ENCODE results near the gene TMEM203. TPM values are rescaled to one million over a fixed set of nuclear protein-coding genes. Genes with fewer than 3 reads are reported as not detected.

Gene TMEM203
- total RNA-seq, 1 experiment from 2014 or later: 57.6 TPM

DNA sequence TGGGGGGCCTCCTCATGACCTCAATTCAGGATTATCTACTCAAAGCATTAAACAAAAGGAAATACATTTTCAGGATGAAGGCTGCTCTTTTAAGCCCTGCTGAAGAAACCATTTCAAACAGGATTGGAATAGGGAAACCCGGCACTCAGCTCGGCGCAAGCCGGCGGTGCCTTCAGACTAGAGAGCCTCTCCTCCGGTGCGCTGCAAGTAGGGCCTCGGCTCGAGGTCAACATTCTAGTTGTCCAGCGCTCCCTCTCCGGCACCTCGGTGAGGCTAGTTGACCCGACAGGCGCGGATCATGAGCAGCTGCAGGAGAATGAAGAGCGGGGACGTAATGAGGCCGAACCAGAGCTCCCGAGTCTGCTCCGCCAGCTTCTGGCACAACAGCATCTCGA is 720 bp downstream of the TMEM203 start:
- DNase-seq (ENCODE audit: low read depth): no peak
- in situ Hi-C loops (cut with HindIII; ENCODE audit: low pct_unique_long_range_greater_than_20kb, low sequenced_read_pairs): no loop called here

DNA sequence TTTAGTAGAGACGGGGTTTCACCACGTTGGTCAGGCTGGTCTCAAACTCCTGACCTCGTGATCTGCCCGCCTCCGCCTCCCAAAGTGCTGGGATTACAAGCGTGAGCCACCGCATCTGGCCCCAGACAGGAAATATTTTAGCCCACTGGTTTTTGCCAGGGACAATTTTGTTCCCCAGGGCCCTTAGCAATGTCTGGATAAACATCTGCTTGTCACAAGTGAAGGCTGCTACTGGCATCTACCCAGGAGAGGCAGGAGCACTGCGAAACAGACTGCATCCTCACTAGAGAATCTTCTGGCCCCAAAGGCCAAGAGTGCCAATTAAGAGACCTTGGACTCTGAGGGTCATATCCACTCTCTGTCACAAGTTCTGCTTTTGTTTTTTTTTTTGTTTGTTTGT is 2.5 kb downstream of the TMEM203 start:
- no peak for DNase-seq (ENCODE audit: low read depth)
- in situ Hi-C loops (cut with HindIII; ENCODE audit: low pct_unique_long_range_greater_than_20kb, low sequenced_read_pairs): no loop called here

DNA sequence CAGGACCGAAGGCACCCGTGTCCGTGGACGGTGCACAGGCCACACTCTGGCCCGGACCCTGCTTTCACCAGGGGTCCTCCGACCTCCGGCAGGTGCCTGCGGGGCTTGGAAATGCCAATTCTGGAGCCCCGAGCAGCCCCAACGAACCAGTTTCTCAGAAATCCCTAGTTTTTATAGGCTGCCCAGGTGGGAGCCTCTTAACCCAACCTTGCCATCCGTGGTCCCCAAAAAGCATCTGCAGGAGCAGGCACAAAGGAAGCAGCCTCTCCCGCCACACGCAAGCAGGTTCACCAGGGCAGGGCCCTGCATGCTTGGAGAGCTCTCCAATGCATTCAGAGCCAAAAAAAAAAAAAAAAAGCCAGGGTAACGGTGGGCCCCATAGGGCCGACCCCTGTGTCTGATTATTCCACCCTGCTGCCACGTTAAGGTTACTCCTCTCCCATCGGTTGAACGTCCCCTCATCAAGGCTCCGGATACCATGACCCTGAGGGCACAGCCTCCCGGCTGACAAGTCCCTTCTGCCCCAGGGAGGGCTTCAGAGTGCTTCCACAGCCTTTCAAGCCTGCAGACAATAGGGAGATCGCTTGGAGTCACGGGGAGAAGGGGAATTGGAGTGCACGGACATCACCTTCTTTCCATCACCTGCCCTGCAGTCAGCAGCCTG is 4.1 kb downstream of the TMEM203 start:
- in situ Hi-C loops (cut with HindIII; ENCODE audit: low pct_unique_long_range_greater_than_20kb, low sequenced_read_pairs): no loop called here
- DNase-seq (ENCODE audit: low read depth): no peak

DNA sequence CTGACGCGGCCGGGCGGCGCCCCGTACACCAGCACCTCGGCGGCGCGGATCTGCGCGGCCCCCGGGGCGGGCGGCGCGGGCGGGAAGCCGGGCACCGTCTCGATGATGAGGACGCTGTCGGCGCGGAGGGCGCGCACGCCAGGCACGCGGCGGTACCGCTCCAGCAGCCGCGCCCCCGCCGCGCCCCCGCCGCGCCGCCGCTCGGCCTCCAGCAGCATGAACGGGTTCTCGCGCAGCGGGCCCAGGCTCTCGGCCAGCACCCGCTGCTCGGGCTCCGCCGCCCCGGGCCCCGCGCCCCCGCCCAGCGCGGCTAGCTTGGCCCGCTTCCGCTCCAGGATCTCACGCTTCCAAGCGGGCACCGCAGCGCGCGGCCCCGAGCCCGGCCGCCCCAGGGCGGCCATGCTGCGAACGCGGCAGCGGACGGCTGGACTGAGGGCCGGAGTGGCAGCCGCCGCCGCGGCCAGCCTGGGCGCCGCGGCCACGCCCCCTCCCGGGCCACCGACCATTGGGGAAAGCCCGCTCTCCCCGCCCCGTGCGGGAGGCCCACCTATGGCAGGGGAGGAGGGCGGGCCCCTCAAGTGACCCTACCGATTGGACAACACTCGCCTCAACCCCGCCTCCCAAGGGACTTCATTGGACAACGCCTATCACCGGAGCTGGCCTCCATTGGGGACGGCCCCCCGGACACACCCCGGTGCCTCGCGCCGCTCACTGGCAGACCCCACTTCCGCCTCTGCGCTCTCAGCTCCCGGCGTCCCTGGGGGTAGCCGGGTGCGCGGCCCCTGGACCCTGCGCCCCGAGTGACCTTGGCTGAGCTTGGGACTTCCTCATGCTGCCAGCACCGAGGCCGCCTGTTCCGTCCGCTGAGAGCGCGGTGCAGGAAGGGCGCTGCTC is 4.9 kb downstream of the TMEM203 start, which contains the start of gene TPRN:
Gene TPRN, minus strand, starts transcription at position 431 of the 894 bp plus-strand sequence. Its CDS starts 30 bp downstream, at position 401.
- DNase-seq (ENCODE audit: low read depth): peak; percentile 99
- in situ Hi-C loops (cut with HindIII; ENCODE audit: low pct_unique_long_range_greater_than_20kb, low sequenced_read_pairs): no loop called here

DNA sequence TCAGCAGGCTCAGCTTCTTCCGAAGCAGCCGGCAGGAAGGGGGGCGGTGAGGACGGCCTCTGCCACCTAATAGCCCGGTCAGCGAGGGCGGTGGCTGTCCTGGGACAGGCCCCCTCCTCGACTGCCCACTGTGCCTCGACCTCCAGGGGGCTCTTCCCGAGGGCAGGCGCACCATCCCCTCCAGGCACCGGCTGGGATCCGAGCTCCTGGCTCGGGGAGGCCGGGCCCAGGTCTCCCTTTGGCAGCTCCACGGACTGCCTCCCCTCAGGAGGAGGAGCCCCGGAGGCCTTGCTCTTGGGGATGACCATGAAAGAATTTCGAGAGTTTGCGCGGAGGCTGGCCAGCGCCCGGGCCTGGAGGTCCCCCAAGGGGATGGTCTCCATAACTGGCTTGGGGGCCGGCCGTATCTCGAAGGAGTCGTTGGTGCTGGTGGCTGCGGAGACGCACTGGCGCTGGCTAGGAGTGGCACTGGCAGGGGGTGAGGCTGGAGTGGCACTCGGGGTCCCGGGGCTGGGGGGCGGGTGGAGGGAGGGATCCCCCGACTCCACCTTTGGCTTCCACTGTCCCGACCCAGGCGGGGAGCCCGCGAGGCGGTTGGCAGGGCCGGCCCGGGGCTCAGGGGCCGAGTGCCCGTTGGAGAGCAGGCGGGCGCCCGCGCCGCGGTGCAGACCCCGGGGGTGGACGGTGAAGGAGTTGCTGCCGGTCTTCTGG is 5.9 kb downstream of the TMEM203 start:
- in situ Hi-C loops (cut with HindIII; ENCODE audit: low pct_unique_long_range_greater_than_20kb, low sequenced_read_pairs): no loop called here
- DNase-seq (ENCODE audit: low read depth): no peak

DNA sequence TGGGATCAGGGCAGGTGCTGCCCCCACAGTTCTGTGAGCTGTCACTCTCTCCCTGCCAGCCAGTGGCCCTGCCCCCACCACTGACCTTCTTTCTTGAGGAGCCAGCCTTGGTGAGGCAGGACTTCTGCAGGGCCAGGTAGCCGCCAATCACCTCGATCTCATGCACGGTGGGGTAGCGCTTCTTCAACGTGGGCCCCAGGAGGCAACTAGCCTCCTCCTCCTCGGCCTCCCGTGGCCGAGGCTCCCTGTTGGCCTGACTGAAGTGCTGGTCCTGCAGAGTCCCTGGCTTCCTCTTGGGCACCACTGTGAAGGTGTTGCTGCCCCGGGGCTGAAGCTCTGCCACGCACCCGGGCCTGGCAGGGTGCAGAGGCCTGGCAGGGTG is 6.6 kb downstream of the TMEM203 start:
- DNase-seq (ENCODE audit: low read depth): no peak
- in situ Hi-C loops (cut with HindIII; ENCODE audit: low pct_unique_long_range_greater_than_20kb, low sequenced_read_pairs): no loop called here

DNA sequence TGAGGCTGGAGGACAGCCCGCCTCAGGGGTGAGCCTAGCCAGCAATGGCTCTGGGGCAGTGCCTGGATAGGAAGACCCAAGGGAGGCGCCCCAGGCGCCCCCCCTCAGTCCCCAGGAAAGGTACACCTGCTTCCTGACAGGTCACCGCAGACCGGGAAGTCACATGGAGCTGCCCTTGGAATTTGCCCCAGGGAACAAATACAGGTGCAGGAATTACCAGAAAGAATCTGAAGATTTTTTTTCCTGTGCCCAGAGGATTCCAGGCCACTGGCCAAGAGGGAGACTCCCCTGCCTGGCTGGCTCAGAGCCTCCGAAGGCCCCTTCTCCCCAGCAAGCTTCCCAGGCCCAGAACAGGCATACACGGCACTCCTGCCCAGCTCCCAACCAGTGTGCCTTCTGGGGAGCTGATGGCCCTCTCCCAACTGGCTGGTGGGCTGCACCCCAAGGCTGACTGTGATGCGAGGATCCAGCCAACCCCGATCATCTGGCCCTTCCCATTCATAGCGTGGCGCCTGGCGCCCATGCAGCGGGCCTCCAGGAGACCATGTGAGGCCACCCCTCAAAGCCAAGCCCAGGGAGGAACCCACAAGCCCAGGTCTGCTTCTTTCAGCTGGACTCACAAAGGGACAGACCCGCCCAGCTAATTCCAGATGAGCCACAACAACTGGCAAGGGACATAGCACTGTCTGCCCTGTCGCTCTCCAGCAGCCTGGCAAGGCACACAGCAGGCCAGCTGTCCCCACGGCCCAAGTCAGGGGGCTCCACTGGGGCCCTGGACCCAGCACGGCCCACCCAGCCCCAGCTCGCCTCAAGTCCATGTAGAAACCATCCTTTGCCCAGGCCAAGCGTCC is 7.2 kb downstream of the TMEM203 start:
- in situ Hi-C loops (cut with HindIII; ENCODE audit: low pct_unique_long_range_greater_than_20kb, low sequenced_read_pairs): no loop called here
- no peak for DNase-seq (ENCODE audit: low read depth)

DNA sequence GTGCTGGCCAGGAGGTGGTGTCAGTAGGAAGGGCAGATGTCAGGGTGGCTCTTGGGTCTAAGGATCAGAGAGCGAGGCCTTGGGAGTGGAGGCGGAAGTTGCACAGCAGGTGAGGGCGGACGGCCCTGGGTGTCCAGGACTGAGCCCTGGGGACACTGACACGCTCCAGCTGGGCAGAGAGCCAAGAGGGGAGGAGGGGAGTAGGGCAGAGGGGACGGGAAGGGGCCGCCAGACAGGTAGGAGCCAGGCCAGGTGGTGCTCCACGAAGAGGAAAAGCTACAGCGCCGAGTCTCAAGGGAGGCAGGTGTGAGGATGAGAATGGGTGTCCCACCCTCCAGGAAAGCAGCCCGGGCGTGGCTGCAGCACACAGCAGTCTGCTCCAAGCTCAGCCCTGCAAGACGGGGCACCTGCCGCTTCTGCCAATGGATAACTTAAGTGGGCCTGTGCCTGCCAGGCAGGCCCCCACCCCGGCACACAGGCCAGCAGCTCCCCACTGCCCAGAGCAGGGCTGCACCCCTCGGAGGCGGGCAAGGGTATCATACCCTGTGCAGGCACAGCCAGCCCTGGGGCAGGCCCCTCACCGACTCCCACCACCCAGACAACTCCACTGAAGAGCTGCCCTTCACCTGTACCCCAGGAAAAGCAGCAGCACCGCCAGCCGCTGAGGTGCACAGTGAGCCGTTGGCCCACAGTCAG is 9.8 kb downstream of the TMEM203 start:
- in situ Hi-C loops (cut with HindIII; ENCODE audit: low pct_unique_long_range_greater_than_20kb, low sequenced_read_pairs): no loop called here
- no peak for DNase-seq (ENCODE audit: low read depth)

DNA sequence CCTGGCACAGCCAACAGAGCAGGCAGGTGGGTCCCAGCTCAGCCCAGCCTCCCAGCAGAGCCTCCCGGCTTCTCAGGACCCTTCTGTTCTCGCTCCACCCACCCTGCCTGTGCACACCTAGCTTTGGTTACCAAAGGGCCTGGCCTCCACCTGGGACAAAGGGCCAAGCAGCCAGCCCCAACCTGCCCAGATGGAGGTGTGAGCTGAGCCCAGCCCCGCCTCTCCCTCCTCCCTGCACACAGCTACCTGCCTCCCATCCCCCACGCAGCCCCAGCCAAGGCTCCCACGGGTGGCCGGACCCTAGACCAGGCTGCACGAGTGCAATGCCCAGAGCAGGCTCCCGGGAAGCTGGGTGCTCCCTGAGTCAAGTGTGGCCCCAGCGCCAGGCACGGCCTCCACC is 10.5 kb downstream of the TMEM203 start:
- no peak for DNase-seq (ENCODE audit: low read depth)
- in situ Hi-C loops (cut with HindIII; ENCODE audit: low pct_unique_long_range_greater_than_20kb, low sequenced_read_pairs): no loop called here

DNA sequence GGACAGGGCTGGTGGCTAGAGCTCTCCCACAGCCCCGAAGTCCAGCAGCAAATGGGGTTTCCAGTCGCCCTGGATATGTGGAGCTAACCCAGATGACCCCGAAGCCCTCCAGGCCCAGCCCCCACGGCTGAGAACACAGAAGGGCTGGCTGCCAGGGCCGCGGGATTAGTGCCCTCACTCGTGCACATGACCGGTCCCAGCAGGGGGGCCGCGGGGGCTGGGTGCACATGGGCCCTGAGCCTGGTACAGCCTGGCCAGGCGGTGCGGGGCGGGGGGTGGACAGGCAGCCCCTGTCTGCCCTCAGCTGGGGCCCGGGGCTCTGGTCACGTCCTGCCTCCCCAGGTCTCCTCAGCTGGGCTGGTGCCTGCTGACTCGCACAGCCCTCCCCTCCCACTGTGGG is 11.1 kb downstream of the TMEM203 start:
- DNase-seq (ENCODE audit: low read depth): no peak
- in situ Hi-C loops (cut with HindIII; ENCODE audit: low pct_unique_long_range_greater_than_20kb, low sequenced_read_pairs): no loop called here

GRCh38 chr9:137193771-137194170 is 11.7 kb downstream of the TMEM203 start:
- in situ Hi-C loops (cut with HindIII; ENCODE audit: low pct_unique_long_range_greater_than_20kb, low sequenced_read_pairs): no loop called here

DNA sequence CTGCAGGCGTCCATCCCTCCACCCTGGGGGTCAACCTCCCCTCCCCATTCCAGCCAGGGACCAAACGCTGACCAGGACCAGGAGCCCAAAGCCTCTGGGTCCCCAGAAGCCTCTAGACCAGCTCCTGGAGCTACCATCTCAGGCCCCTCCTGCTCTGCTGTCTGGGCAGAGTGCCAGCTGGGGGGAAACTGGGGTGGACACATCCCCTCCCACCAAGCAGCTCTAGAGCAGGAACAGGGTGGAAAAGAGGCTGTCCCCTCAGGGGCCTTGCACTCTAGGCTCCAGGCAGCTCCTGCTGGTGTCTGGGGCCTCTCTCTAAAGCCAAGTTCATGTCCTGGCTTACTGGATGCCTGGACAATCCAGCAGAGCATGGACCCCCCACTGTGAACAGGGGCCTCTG is 12.6 kb downstream of the TMEM203 start:
- in situ Hi-C loops (cut with HindIII; ENCODE audit: low pct_unique_long_range_greater_than_20kb, low sequenced_read_pairs): no loop called here
- no peak for DNase-seq (ENCODE audit: low read depth)

More at GRCh38 chr9:137193771-137194170, 11.7 kb downstream of the TMEM203 start:
- no peak for DNase-seq (ENCODE audit: low read depth)

GRCh38 chr9:137192448-137192780 is 13.0 kb downstream of the TMEM203 start:
- no peak for DNase-seq (ENCODE audit: low read depth)
- in situ Hi-C loops (cut with HindIII; ENCODE audit: low pct_unique_long_range_greater_than_20kb, low sequenced_read_pairs): no loop called here

GRCh38 chr9:137191691-137192447 is 13.6 kb downstream of the TMEM203 start:
- DNase-seq (ENCODE audit: low read depth): no peak
- in situ Hi-C loops (cut with HindIII; ENCODE audit: low pct_unique_long_range_greater_than_20kb, low sequenced_read_pairs): no loop called here

- no peak for DNase-seq (ENCODE audit: low read depth)
- in situ Hi-C loops (cut with HindIII; ENCODE audit: low pct_unique_long_range_greater_than_20kb, low sequenced_read_pairs): no loop called here
These were observed 14.2 kb downstream of the TMEM203 start for GRCh38 chr9:137191245-137191644.

- in situ Hi-C loops (cut with HindIII; ENCODE audit: low pct_unique_long_range_greater_than_20kb, low sequenced_read_pairs): no loop called here
- DNase-seq (ENCODE audit: low read depth): peak; percentile 16
These were observed 15.1 kb downstream of the TMEM203 start for GRCh38 chr9:137190315-137190856.
